Chondrocyte (in vitro differentiated cells): ENCODE data around the gene CATSPERD. TPM values are rescaled to one million over a fixed set of nuclear protein-coding genes. Genes with fewer than 3 reads are reported as not detected.

Experiments used
- DNase-seq: peaks from one replicate; pipeline ENCODE4 v3.0.0; 2021; ENCODE audit warnings: mixed read lengths, low spot score
- H3K27ac Mint-ChIP-seq: one replicate; pipeline ENCODE4 v1.8.0; 2021; ENCODE audit warnings: mild to moderate bottlenecking, moderate library complexity, mixed read lengths; ENCODE audit not compliant: unreplicated experiment
- H3K27me3 Mint-ChIP-seq: 2 replicates; pipeline ENCODE4 v1.8.0; 2021; ENCODE audit warnings: low read depth, mixed read lengths
- H3K36me3 Mint-ChIP-seq: 2 replicates; pipeline ENCODE4 v1.8.0; 2021; ENCODE audit warnings: low read depth, mixed read lengths
- H3K4me1 Mint-ChIP-seq: 2 replicates; pipeline ENCODE4 v1.8.0; 2021; ENCODE audit warnings: low read depth, mild to moderate bottlenecking, mixed read lengths
- H3K4me3 Mint-ChIP-seq: one replicate; pipeline ENCODE4 v1.8.0; 2021; ENCODE audit warnings: mild to moderate bottlenecking, moderate library complexity, mixed read lengths; ENCODE audit not compliant: unreplicated experiment
- H3K9me3 Mint-ChIP-seq: 2 replicates; pipeline ENCODE4 v1.8.0; 2021; ENCODE audit warnings: low read depth, mixed read lengths
- CTCF ChIP-seq: fragments of 200-600 bp; sonication (generic); IDR thresholded peaks from 2 replicates; pipeline ENCODE4 v1.5.0; 2021; ENCODE audit warnings: antibody characterized with exemption, mild to moderate bottlenecking, moderate library complexity
- total RNA-seq: library from RNA; stranded (reverse); gene quantifications from 3 replicates; pipeline ENCODE4 v1.2.1, GENCODE V29; 2021

Gene CATSPERD
- total RNA-seq, 1 donor from 2014 or later = not detected

DNA sequence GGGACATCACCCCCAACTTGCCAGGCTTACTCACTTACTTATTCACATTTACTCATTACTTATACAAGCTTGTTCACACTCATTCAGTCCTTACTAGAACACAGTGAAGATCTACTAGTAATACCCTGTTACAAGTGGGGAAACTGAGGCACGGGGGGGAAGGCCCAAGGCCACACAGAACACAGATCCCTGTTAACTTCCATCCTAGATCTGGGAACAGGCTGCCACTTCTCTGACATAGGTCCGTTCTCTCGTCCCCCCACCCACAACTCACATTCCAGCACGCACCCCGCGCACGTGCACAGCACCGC lies 83.0 kb downstream of the CATSPERD start:
- Mint-ChIP-seq H3K9me3 (no peaks in the 10 kb centered on the region), H3K4me3 (peak overlapping the region; percentile 58), H3K27ac (no peak overlapping the region), H3K4me1 (peaks cover 9% of the 10 kb centered on the region), H3K36me3 (no peaks in the 10 kb centered on the region), H3K27me3 (peaks cover 9% of the 10 kb centered on the region)
- TF ChIP-seq CTCF = no peak
- DNase-seq = no peak

DNA sequence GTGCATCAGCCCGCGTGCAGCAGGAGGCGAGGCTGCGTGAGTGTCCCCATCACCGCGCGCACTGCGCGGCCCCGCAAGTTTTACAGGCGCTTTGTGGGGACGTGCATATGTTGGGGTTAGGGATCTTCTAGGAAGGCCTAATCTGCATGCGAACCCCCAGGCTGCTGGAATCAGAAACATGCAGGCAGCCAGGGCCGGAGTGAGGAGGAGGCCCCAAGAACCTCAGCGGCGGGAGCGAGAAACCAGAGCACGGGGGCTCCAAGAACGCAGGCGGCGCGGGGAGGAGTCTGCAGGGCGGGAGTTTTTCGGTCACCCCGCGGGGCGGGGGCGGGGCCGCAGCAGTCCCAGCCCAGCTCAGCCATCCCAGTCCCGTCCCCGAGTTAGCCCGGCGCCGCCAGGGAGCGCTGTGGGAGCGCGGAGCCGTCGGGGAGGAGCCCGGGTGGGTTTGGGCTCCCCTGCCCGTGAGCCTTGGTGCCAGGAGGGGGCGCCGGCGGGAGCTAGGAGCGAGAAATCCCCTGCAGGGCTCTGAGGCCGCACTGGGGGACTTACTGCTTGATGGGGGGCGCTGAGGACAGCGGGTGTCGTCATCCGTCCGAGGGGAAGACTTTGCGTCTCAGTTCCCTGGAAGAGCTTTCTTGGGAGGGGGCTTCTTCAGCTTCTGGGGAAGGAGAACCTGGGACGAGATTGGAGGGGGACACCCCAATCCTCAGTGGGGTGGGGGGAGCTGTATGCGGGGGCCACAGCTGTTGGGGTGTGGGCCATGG lies 83.5 kb downstream of the CATSPERD start:
- Mint-ChIP-seq H3K27me3 (peaks cover 9% of the 10 kb centered on the region), H3K4me1 (peaks cover 9% of the 10 kb centered on the region), H3K27ac (no peak overlapping the region), H3K36me3 (no peaks in the 10 kb centered on the region), H3K9me3 (no peaks in the 10 kb centered on the region), H3K4me3 (peak overlapping the region; percentile 58)
- peak; percentile 94 for TF ChIP-seq CTCF
- peak; percentile 94 for DNase-seq

- H3K4me1 Mint-ChIP-seq = peaks cover 9% of the 10 kb centered on the region
- no peaks in the 10 kb centered on the region for H3K36me3 Mint-ChIP-seq
- no peak for TF ChIP-seq CTCF
- no peaks in the 10 kb centered on the region for H3K9me3 Mint-ChIP-seq
- peak within 1 kb of the TSS; percentile 51 for H3K4me3 Mint-ChIP-seq
- peaks cover 9% of the 10 kb centered on the region for H3K27me3 Mint-ChIP-seq
- H3K27ac Mint-ChIP-seq = no peak within 1 kb of the TSS
- no peak for DNase-seq
Measured at GRCh38 chr19:5804516-5805461, 84.4 kb downstream of the CATSPERD start, which contains the start of gene NRTN. NRTN (plus strand) TSS chr19:5805067; CDS start chr19:5824166, 19,099 bp downstream.

DNA sequence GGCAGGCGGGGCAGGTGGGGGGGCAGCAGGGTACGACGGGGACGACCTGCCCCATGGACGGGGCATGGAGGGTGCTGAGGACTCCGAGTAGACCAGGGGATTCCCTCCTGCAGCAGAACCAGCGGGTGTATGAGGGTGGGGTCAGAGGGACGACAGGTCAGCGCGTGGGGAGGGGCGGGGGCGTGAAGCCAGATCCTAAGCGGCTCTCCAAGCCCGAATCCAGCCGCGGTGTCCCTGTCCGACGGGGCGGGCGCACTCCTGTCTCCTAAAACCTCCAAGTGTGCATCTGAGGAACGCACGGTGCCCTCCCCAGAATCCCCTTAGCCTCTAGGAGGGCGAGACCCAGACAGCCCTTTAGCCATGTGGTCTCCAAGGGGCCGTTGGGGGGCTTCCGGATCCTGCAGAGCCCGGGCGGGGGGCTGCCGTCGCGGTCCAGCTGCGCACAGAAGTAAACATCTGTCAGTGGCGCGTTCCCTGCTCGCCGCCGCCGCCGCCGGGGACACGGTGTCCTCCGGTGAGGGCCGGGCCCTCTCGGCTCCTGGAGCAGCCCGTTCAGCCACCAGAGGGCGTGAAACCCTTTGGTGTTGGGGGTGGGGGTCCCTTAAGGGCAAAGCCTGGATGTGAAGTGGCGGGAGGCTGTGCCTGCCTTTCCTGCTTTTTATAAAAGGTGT lies 85.2 kb downstream of the CATSPERD start:
- peak; percentile 88 for TF ChIP-seq CTCF
- peak overlapping the region; percentile 36 for H3K4me3 Mint-ChIP-seq
- no peaks in the 10 kb centered on the region for H3K9me3 Mint-ChIP-seq

DNA sequence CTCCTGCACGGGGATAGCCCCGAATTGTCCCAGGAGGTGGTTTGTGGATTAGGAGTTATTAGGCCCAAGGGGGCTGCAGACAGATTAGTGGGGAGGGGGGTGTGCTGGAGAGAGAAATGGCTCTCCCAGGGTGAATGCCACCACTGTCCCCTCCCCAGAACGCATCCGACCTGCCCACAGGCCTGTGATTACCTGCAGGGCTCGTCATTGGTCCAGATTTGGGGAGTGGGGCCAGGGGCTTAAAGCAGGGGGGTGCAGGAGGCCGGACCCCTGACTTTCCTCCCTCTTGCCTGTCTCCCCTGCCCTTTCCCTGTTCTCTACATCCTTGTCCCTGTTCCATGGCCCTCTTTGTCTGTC lies 85.7 kb downstream of the CATSPERD start:
- Mint-ChIP-seq H3K9me3 (no peaks in the 10 kb centered on the region), H3K36me3 (no peaks in the 10 kb centered on the region), H3K27ac (no peak overlapping the region), H3K4me3 (no peak overlapping the region), H3K4me1 (peaks cover 9% of the 10 kb centered on the region), H3K27me3 (peaks cover 9% of the 10 kb centered on the region)
- TF ChIP-seq CTCF = peak; percentile 56
- DNase-seq = no peak

More for the DNA sequence above, 85.2 kb downstream of the CATSPERD start:
- Mint-ChIP-seq H3K27me3 (peaks cover 9% of the 10 kb centered on the region), H3K27ac (no peak overlapping the region), H3K4me1 (peaks cover 9% of the 10 kb centered on the region), H3K36me3 (no peaks in the 10 kb centered on the region)
- DNase-seq = peak; percentile 91
